ENCODE data around the gene TLK1.

The TLK1 gene

GRCh38 chr2:170996316-170996715 lies 164.4 kb downstream of the TLK1 start:
- TF ChIP-seq, protein P1, sequence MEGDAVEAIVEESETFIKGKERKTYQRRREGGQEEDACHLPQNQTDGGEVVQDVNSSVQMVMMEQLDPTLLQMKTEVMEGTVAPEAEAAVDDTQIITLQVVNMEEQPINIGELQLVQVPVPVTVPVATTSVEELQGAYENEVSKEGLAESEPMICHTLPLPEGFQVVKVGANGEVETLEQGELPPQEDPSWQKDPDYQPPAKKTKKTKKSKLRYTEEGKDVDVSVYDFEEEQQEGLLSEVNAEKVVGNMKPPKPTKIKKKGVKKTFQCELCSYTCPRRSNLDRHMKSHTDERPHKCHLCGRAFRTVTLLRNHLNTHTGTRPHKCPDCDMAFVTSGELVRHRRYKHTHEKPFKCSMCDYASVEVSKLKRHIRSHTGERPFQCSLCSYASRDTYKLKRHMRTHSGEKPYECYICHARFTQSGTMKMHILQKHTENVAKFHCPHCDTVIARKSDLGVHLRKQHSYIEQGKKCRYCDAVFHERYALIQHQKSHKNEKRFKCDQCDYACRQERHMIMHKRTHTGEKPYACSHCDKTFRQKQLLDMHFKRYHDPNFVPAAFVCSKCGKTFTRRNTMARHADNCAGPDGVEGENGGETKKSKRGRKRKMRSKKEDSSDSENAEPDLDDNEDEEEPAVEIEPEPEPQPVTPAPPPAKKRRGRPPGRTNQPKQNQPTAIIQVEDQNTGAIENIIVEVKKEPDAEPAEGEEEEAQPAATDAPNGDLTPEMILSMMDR (IDR thresholded peaks at IDR 0.05; ENCODE audit: control insufficient read depth, extremely low read depth, insufficient read depth): no peak
- H3K4me3 ChIP-seq (ENCODE audit: low read depth, low read length): no peak overlapping the region
- no peak for DNase-seq (ENCODE audit: low read depth)

GRCh38 chr2:170991398-170992182 lies 169.1 kb downstream of the TLK1 start:
- no peak for DNase-seq (ENCODE audit: low read depth)
- H3K4me3 ChIP-seq (ENCODE audit: low read depth, low read length): no peak overlapping the region
- TF ChIP-seq, protein P1 (IDR thresholded peaks at IDR 0.05; ENCODE audit: control insufficient read depth, extremely low read depth, insufficient read depth): 0 out of 2 replicates have a peak, but pooled peaks have one; percentile 16

DNA sequence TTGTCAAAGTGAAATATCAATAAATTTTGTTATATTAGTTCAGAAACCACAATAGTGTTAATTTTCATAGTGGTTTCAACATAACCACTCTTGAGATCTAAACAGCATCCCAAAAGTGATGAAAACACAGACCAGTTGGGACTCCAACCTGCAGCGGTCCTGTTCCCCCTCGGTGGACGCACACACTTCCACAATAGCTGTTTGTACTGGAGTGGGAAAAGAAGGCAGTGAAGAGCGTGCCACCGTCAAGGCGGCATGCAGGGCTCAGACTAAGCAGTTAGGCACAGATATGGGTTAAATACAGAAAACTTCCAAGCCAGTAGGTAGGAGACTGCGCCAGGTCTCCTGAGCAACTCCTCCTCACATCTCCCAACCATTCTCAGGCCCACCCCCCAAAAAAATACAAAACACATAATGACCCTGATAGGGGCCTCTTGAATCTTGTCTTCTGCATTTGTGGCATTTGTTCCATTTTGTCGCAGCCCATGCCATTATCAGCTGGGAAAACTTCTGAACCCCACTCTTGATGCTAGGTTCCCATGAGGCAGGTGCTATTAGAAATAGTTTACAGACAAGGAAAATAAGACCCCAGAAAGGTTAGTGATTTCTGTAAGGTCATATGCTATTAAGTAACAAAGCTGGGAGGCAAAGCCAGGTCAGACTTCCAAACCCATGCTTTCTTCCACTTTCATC lies 174.0 kb downstream of the TLK1 start:
- TF ChIP-seq, protein P1 (IDR thresholded peaks at IDR 0.05; ENCODE audit: control insufficient read depth, extremely low read depth, insufficient read depth): no peak
- DNase-seq (ENCODE audit: low read depth): no peak
- H3K4me3 ChIP-seq (ENCODE audit: low read depth, low read length): no peak overlapping the region

- no peak for DNase-seq (ENCODE audit: low read depth)
- H3K4me3 ChIP-seq (ENCODE audit: low read depth, low read length): no peak overlapping the region
Measured at GRCh38 chr2:170985407-170985806, 175.3 kb downstream of the TLK1 start.

DNA sequence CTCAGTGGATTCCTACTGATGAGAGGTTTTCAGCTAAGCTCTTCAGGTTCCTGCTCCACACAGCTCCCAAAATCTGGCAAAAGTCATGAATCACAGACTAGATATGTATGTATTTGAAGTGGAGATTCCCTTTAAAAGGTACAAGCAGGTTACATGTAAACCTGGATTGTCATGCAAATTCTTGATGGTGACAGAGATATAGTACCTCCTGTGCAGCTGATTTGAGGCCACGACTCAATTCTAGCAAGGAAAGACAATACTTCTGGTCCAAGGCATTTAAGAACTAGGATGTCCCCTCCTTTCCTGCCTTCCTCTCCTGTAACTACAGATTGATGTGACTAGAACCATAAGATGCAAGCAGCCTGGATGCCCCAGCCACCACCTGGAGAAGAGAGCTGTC lies 176.6 kb downstream of the TLK1 start:
- no peak for DNase-seq (ENCODE audit: low read depth)
- no peak overlapping the region for H3K4me3 ChIP-seq (ENCODE audit: low read depth, low read length)
- TF ChIP-seq, protein P1 (IDR thresholded peaks at IDR 0.05; ENCODE audit: control insufficient read depth, extremely low read depth, insufficient read depth): no peak

More at GRCh38 chr2:170985407-170985806, 175.3 kb downstream of the TLK1 start:
- TF ChIP-seq, protein P1 (IDR thresholded peaks at IDR 0.05; ENCODE audit: control insufficient read depth, extremely low read depth, insufficient read depth): no peak

DNA sequence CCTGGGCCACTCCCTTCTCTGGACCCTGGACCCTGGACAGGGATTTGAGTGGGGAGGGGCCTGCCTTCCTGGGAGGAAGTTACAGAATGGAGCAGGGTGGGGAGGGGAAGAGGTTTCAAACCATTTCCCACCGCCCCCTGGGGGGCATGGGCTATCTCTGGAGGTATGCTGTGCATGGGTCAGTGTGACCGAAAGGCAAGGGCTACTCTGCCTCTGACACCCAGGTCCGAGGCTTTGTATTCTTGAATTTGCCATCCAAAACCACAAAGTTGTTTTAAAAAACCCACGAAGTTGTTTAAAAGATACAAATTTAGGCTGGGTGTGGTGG lies 184.8 kb downstream of the TLK1 start:
- TF ChIP-seq, protein P1 (IDR thresholded peaks at IDR 0.05; ENCODE audit: control insufficient read depth, extremely low read depth, insufficient read depth): no peak
- H3K4me3 ChIP-seq (ENCODE audit: low read depth, low read length): no peak overlapping the region
- DNase-seq (ENCODE audit: low read depth): no peak

All from LNCaP clone FGC (cell line).